Measurements from ENCODE around the gene SMPD1. TPM values are rescaled to one million over a fixed set of nuclear protein-coding genes. Genes with fewer than 3 reads are reported as not detected.

Gene SMPD1
- total and polyA plus RNA-seq, 9 donors: 16.7 to 28.4 (median 25.6) TPM

DNA sequence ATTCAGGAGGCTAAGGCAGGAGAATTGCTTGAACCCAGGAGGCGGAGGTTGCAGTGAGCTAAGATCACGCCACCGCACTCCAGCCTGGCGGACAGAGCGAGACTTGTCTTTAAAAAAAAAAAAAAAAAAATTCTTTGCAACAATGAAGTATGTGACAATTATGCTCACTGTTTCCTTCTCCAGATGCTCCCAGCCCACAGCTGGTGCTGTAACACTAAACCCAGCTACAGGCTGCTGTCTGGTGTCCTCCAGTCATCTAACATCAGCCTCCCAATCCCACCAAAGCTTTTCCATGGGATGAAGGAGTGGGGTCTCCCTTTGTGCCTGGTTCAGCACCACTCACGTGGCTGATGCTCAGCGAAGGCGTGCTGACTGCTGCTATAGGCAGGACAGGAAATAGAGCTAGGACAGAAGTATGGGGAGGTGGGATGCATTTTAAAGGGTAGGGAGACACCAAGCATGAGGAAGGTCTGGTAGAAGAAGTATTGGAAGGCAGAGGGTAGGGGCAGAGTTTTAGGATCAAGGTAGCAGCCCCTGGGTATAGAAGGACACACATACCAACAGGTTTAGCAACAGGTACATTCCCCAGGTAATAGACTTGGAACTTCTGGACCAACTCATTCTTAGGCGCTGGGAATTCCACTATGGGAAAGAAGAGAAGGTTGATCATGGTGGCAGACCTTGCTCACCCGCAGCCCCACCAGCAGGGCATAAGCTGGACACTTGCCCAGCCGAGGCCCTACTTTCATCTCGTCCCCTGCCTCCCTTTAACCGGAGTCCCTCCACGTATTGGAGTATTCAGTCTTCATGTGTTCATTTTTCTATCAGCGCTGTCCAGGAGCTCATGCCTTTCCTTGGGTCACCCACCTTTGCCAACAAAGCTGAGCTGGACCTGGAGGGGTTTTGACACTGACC, 10.4 kb downstream of the SMPD1 start:
- Histone ChIP-seq H3K27me3 (ENCODE audit: control insufficient read depth, insufficient read depth, low read length) (no peaks in the 10 kb centered on the region), H3K4me1 (ENCODE audit: control insufficient read depth, insufficient read depth, low read length) (peaks cover 9% of the 10 kb centered on the region), H3K9me3 (replicated peaks; ENCODE audit: control insufficient read depth, low read depth, low read length) (no peaks in the 10 kb centered on the region), H3K27ac (ENCODE audit: low read length) (no peak overlapping the region), H3K4me3 (ENCODE audit: low read length) (no peak overlapping the region), H3K36me3 (ENCODE audit: control insufficient read depth, insufficient read depth, low read length) (peaks cover 39% of the 10 kb centered on the region)
- no peak for DNase-seq
- 97% methylated on average over 6 of the region's 15 CpGs for WGBS (ENCODE audit: insufficient coverage)

DNA sequence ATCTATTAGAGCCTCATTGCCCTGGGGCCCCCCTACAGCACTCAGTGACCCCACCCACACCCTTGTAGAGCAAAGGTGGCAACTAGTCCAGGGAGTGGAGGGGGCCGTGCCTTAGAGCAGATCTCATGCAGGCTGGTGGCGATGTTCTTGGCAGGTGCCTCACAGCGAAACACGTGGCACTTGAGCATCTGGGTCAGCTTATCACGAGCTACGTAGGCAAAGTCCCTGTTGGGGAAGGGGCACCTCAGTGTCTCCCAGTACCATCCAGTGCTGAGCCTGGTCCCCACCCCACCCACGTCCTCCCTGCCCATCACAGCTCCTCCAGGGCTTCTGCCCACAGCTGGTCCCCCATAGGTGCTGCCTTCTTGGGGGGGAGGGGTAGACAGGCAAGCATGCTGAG, 11.2 kb downstream of the SMPD1 start:
- DNase-seq: no peak
- Histone ChIP-seq H3K4me3 (ENCODE audit: low read length) (no peak overlapping the region), H3K27ac (ENCODE audit: low read length) (no peak overlapping the region), H3K9me3 (replicated peaks; ENCODE audit: control insufficient read depth, low read depth, low read length) (no peaks in the 10 kb centered on the region), H3K27me3 (ENCODE audit: control insufficient read depth, insufficient read depth, low read length) (no peaks in the 10 kb centered on the region), H3K4me1 (ENCODE audit: control insufficient read depth, insufficient read depth, low read length) (peaks cover 9% of the 10 kb centered on the region), H3K36me3 (ENCODE audit: control insufficient read depth, insufficient read depth, low read length) (peaks cover 39% of the 10 kb centered on the region)
- 96% methylated on average over 6 of the region's 7 CpGs for WGBS (ENCODE audit: insufficient coverage)

DNA sequence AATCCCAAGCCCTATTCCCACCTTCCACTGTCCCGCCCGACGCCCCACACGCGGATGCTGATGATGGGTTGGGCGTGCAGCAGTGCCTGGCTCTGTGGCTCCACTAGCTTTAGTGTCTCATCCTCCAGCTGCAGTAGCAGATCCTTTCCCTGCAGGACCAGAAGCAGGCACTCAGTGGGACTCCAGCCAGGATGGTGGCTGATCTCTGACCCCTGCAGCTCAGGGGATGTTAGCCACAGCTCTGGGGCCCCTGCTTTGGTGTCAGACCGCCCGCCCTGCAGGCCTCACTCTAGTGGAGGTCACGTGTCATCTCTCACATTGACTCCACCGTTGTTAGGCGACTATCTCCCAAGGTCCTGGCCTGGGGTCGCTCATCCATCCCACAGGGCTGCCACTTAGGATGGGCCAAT, 11.8 kb downstream of the SMPD1 start:
- H3K27ac ChIP-seq (ENCODE audit: low read length): no peak overlapping the region
- peaks cover 9% of the 10 kb centered on the region for H3K4me1 ChIP-seq (ENCODE audit: control insufficient read depth, insufficient read depth, low read length)
- DNase-seq: no peak
- WGBS (ENCODE audit: insufficient coverage): 81% methylated on average over 12 of the region's 12 CpGs
- H3K36me3 ChIP-seq (ENCODE audit: control insufficient read depth, insufficient read depth, low read length): peaks cover 39% of the 10 kb centered on the region
- no peaks in the 10 kb centered on the region for H3K27me3 ChIP-seq (ENCODE audit: control insufficient read depth, insufficient read depth, low read length)
- H3K9me3 ChIP-seq (replicated peaks; ENCODE audit: control insufficient read depth, low read depth, low read length): no peaks in the 10 kb centered on the region
- H3K4me3 ChIP-seq (ENCODE audit: low read length): no peak overlapping the region

GRCh38 chr11:6402561-6402981, 12.3 kb downstream of the SMPD1 start:
- Histone ChIP-seq H3K4me1 (ENCODE audit: control insufficient read depth, insufficient read depth, low read length) (peaks cover 9% of the 10 kb centered on the region), H3K36me3 (ENCODE audit: control insufficient read depth, insufficient read depth, low read length) (peaks cover 39% of the 10 kb centered on the region), H3K27ac (ENCODE audit: low read length) (no peak overlapping the region), H3K27me3 (ENCODE audit: control insufficient read depth, insufficient read depth, low read length) (no peaks in the 10 kb centered on the region), H3K9me3 (replicated peaks; ENCODE audit: control insufficient read depth, low read depth, low read length) (no peaks in the 10 kb centered on the region), H3K4me3 (ENCODE audit: low read length) (no peak overlapping the region)
- DNase-seq: no peak
- 72% methylated on average over 6 of the region's 7 CpGs for WGBS (ENCODE audit: insufficient coverage)

DNA sequence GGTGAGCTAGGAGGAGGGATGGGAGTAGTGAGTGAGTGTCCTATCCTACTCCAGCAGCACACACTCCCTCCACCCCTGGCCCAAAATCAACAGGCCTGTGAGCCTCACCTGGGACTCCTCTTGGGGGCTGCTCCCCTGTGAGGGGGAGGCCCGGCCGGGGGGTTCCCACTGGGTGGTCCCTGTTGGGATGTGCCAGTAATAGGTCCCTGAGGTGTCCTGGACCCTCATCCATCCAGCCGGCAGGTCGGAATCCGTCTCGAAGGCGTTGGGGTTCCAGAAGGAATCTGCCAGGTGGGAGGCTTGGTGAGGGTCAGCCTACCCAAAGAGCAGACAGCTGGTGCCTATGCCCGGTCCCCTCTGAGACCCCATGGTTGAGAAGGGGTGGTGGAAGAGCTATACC, 13.3 kb downstream of the SMPD1 start:
- Histone ChIP-seq H3K4me1 (ENCODE audit: control insufficient read depth, insufficient read depth, low read length) (peaks cover 9% of the 10 kb centered on the region), H3K27ac (ENCODE audit: low read length) (no peak overlapping the region), H3K36me3 (ENCODE audit: control insufficient read depth, insufficient read depth, low read length) (peaks cover 37% of the 10 kb centered on the region), H3K27me3 (ENCODE audit: control insufficient read depth, insufficient read depth, low read length) (no peaks in the 10 kb centered on the region), H3K9me3 (replicated peaks; ENCODE audit: control insufficient read depth, low read depth, low read length) (no peaks in the 10 kb centered on the region), H3K4me3 (ENCODE audit: low read length) (no peak overlapping the region)
- no CpG with 5 or more reads among the region's 8 CpGs for WGBS (ENCODE audit: insufficient coverage)
- no peak for DNase-seq

- WGBS (ENCODE audit: insufficient coverage): 65% methylated on average over 13 of the region's 16 CpGs
- Histone ChIP-seq H3K4me1 (ENCODE audit: control insufficient read depth, insufficient read depth, low read length) (peaks cover 9% of the 10 kb centered on the region), H3K36me3 (ENCODE audit: control insufficient read depth, insufficient read depth, low read length) (peaks cover 35% of the 10 kb centered on the region), H3K9me3 (replicated peaks; ENCODE audit: control insufficient read depth, low read depth, low read length) (no peaks in the 10 kb centered on the region), H3K27me3 (ENCODE audit: control insufficient read depth, insufficient read depth, low read length) (no peaks in the 10 kb centered on the region), H3K27ac (ENCODE audit: low read length) (no peak overlapping the region), H3K4me3 (ENCODE audit: low read length) (no peak overlapping the region)
- no peak for DNase-seq
Observed at GRCh38 chr11:6404342-6405051, 14.2 kb downstream of the SMPD1 start.

DNA sequence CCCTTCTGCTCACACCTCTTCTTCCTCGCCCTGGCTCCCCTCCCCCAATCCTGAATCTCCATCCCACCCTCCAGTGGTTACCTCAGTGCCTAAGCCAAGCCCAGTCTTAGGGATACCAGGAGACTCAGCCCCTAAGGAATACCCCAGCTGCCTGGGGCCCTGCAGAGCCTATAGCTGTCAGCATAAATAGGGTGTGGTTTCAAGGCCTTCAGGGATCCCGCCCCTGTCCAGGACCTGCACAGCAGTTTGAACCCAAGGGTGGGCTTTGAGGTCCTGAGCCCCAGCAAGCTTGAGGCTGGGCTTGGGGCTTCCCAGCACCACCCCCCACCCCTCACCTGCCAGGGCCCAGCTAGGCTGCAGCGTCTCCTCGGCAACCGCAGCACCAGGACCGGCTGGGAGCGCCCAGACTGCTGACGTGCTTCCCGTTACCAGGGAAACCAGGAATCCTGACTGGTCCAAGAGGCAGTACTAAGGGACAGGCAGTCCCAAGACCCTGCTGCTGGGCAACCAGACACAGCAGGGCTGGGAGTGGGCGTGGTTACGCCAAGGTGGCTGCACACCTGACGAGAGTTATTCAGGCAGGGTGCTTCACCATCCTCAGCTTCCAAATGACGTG, 14.9 kb downstream of the SMPD1 start:
- 39% methylated on average over 10 of the region's 13 CpGs for WGBS (ENCODE audit: insufficient coverage)
- peak; percentile 69 for DNase-seq
- peaks cover 38% of the 10 kb centered on the region for H3K36me3 ChIP-seq (ENCODE audit: control insufficient read depth, insufficient read depth, low read length)
- no peak overlapping the region for H3K27ac ChIP-seq (ENCODE audit: low read length)
- H3K9me3 ChIP-seq (replicated peaks; ENCODE audit: control insufficient read depth, low read depth, low read length): no peaks in the 10 kb centered on the region
- peaks cover 9% of the 10 kb centered on the region for H3K4me1 ChIP-seq (ENCODE audit: control insufficient read depth, insufficient read depth, low read length)
- H3K4me3 ChIP-seq (ENCODE audit: low read length): no peak overlapping the region
- no peaks in the 10 kb centered on the region for H3K27me3 ChIP-seq (ENCODE audit: control insufficient read depth, insufficient read depth, low read length)

DNA sequence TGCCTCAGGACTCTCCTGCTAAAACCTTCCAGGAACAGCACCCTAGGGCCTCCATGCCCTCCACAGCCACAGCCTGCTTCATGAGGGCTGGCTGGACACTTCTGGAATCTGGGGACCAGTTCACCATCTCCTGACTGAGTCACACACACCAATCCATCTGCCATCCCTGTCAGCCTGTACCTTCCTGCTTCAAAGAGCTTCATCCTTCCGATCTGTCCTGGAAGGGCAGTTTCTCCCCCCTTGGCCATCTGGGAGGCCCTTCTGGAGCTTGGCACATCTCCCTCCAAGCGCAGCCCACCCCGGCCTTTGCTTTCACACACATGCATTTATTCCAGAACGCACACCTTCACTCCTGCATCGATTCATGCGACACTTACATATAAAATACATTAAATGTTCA, 15.6 kb downstream of the SMPD1 start:
- H3K4me3 ChIP-seq (ENCODE audit: low read length): no peak overlapping the region
- 90% methylated on average over 6 of the region's 6 CpGs for WGBS (ENCODE audit: insufficient coverage)
- H3K27ac ChIP-seq (ENCODE audit: low read length): no peak overlapping the region
- peaks cover 9% of the 10 kb centered on the region for H3K4me1 ChIP-seq (ENCODE audit: control insufficient read depth, insufficient read depth, low read length)
- no peaks in the 10 kb centered on the region for H3K9me3 ChIP-seq (replicated peaks; ENCODE audit: control insufficient read depth, low read depth, low read length)
- DNase-seq: no peak
- H3K36me3 ChIP-seq (ENCODE audit: control insufficient read depth, insufficient read depth, low read length): peaks cover 37% of the 10 kb centered on the region
- H3K27me3 ChIP-seq (ENCODE audit: control insufficient read depth, insufficient read depth, low read length): no peaks in the 10 kb centered on the region

- no peaks in the 10 kb centered on the region for H3K9me3 ChIP-seq (replicated peaks; ENCODE audit: control insufficient read depth, low read depth, low read length)
- WGBS (ENCODE audit: insufficient coverage): 46% methylated on average over 2 of the region's 2 CpGs
- no peak overlapping the region for H3K4me3 ChIP-seq (ENCODE audit: low read length)
- no peak overlapping the region for H3K27ac ChIP-seq (ENCODE audit: low read length)
- H3K36me3 ChIP-seq (ENCODE audit: control insufficient read depth, insufficient read depth, low read length): peaks cover 36% of the 10 kb centered on the region
- DNase-seq: no peak
- H3K27me3 ChIP-seq (ENCODE audit: control insufficient read depth, insufficient read depth, low read length): no peaks in the 10 kb centered on the region
- peaks cover 9% of the 10 kb centered on the region for H3K4me1 ChIP-seq (ENCODE audit: control insufficient read depth, insufficient read depth, low read length)
Observed at GRCh38 chr11:6406370-6406769, 16.1 kb downstream of the SMPD1 start.
